DMS79 (cell line): Measurements from ENCODE around the gene PLK2.

ENCODE experiments used
- DNase-seq: peaks from one replicate; lab custom pipeline; 2025; lab: John Stamatoyannopoulos, UW

The PLK2 gene

DNA sequence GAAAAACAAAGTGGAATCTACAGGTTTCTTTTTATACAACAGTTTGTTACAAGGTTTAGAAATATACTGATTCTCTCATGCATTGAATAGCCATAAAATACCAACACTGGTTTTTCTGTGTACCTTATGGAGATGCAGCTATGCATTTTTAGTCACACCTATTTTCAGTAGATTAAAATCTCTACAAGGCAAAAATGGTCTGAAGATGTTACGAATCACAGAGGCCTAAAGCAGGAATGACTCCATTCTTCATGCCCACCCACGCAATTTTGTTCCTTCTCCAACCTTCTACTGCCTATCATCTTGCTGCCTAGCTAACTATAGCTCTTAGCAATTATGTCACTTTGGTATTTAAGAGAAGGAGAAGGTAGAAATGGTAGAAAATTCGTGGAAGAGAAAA lies 9.9 kb downstream of the PLK2 start:
- no peak for DNase-seq

DNA sequence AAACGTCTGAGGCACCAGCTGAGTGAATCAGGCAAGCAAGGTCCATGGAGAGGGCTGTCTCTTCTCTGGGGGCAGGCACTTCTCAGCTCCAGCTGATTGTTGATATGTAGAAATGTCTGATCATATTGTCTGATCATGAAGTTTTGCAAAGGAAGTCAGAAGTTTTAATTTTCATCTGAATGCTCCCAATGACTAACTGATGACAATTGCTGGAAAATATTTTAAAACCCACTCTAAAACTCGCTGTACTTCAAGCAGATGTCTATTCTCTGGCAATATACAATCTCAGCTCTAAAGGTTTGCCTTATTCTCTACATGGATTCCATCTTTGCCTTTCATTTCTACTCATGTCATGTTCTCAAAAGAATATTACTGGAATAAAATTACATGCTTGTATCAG lies 12.7 kb downstream of the PLK2 start:
- no peak for DNase-seq

DNA sequence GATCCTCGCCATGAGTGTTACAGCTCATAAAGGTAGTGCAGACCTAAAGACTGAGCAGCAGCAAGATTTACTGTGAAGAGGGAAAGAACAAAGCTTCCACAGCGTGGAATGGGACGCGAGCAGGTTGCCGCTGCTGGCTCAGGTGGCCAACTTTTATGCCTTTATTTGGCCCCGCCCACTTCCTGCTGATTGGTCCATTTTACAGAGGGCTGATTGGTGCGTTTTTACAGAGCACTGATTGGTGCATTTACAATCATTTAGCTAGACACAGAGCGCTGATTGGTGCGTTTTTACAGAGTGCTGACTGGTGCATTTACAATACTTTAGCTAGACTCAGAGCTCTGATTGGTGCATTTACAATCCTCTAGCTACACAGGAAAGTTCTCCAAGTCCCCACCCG lies 13.9 kb downstream of the PLK2 start:
- DNase-seq = no peak

DNA sequence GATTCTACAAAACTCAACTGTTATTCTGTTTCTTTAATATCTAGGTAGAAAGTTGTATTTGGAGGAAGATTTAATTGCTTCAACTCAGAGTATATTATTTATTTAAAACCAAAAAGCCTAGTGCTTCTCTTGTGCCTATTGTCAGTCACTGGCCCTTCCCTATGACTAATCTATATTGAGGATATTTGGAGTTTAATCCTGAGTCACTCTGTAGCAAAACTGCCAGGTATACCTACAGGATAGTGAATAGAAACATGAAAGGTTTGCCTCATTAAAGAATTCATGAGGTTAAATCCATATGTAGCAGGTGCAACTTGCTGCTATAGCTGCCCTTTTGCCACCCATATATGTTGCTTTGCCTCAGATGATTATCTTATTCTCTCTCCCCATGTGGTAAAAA lies 15.1 kb downstream of the PLK2 start:
- no peak for DNase-seq

DNA sequence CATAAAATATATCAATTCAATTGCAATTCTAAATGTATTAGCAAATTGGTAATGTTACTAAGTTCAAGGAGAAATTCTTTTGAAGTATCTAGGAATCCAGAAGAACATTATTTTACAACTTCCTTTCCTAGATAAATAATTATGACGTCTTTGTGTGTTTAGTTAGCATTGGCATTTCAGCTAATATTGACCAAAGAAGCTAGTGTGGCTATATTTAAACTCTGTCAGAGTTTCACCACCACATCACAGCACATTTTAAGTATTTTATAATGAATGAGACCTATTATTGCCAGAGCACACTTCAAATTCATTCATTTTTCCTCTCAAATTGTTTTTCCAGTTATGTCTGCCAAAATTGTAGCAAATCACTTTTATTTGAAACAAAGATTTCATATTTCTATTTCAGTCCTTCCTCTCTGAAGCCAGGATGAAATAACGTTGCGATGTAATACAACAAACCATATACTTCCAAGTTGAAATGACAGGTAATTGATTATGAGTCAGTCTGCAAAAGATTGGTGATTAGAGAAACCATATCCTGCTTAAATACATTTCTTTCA lies 18.9 kb downstream of the PLK2 start:
- DNase-seq = no peak

DNA sequence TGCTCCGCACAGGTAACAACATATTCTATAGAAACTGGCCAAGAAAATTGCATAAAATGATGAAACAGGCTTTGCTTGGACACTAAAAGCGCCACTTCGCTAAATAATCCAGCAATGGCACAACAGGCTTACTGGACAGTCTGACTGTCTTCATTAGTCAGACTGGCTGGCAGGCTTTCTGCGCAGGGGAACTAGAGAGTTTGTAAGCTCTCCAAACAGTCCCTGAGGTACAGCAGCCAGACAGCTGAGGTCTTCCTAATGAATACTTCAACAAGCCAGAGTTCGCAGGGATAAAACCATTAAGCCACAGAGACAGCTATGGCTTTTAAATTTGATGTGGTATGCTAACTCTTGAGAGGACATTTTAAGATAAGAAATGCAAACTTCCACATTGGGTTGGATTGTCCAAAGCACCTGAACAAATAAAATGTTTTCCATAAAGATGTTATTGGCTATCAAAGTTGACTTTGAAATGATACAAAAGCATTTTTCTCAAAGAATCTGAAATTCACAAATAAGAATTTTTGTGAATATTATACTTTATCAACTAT lies 20.7 kb downstream of the PLK2 start:
- DNase-seq = no peak

DNA sequence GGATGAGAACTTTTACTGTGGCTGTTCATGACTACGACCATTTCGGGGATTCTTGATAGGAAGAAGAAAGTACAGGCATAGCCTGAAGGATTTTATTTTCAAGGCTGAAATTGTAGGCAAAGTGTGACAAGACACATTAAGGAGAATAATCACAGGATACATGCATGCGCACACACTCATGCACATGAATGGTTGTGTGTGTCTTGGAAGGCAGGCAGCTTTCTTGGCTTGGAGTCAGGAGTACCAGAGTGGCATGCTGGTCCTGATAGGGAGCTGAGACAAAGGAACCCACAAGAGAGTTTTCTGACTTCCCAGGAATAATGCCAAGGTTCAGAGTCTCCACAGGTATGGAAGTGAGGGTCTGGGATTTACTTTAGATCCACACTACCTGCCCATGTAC lies 22.2 kb downstream of the PLK2 start:
- no peak for DNase-seq

DNA sequence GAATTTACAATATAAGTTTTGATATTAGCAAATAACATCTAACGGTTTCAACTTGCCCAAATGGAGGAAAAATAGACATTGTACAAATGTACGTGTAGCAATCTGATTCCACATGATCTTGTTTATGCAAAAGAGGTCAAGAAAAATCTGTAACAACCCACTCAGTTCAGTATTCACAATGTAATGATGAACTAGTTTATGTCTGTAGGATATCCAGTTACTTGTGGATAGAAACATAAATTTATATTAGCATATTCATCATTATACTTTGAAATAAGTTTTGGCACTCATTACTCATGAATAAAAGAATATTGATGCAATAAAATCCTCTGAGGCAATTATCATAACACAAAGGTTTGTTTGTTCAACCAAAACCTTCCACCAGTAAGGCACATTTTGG lies 28.1 kb downstream of the PLK2 start:
- DNase-seq = no peak

DNA sequence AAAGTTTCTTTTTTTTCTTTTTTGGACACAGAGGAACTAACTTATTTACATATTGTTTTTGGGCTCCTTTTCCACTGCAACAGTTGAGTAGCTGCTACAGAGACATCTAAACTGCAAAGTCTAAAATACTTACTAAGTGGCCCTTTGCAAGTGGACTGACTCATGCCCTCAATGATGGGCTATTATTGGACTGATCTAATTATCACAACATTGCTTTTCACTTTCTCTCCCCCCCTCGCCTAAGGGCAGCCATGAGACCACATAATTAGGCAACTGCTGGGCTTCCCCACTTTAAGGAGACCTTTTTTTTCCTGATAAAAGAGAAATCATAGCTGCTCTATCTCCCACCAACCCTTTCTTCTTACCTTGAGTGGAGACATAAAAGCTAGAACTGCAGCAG lies 47.0 kb downstream of the PLK2 start:
- DNase-seq = no peak

DNA sequence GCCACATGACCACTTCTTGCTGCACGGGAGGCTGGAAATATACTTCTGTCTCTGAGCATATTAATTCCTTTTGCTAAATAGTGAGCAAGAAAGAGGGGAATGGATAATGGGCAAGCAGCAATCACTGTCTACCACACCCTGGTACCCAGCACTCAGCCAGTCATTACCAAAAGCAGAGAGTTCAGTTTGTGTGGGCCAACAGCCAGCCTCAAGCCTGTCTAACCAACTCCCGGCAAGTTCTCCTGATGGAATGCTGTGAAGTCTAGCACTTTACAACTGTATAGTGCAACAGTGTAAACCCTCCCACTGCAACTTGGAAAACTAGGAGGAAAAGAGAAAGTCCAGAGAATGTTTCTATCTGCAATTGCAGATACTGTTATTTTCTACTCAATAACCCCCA lies 47.8 kb downstream of the PLK2 start:
- no peak for DNase-seq

DNA sequence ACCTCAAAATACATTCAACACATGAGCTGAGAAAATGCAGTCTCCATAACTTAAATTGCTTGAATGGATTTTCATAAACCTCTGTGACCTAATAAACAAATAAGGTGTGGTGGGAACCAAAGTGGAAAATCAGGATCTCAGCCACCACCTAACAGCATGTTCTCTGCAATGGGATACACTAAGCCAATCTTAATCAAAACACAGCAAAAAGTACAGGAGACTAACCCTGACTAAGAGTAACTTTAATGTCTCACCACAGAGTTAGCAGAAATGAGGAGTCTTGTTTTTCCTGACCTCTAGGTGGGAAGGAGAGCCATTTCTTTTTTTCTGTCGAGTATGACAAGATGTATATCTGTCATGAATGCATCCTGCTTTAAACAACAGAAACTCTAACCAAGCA lies 48.5 kb downstream of the PLK2 start:
- DNase-seq = no peak

DNA sequence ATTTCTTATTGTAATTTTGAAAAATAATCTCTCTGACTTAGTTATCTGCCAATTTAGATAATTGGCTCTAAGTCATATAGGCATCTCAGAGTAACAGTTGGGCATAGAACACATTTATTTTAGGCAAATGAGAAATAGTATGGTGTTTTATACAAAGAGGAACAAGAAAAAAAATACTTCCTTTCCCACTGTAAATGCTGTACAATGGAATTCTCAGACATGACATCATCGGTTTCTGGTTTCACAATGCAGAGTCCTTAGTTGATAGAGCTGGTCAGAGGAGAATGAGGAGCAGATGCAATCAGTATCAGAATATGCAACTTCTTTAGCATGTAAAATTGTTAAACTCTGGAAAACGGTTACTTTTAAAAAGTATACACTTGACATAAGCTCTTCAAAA lies 49.4 kb downstream of the PLK2 start:
- DNase-seq = no peak

DNA sequence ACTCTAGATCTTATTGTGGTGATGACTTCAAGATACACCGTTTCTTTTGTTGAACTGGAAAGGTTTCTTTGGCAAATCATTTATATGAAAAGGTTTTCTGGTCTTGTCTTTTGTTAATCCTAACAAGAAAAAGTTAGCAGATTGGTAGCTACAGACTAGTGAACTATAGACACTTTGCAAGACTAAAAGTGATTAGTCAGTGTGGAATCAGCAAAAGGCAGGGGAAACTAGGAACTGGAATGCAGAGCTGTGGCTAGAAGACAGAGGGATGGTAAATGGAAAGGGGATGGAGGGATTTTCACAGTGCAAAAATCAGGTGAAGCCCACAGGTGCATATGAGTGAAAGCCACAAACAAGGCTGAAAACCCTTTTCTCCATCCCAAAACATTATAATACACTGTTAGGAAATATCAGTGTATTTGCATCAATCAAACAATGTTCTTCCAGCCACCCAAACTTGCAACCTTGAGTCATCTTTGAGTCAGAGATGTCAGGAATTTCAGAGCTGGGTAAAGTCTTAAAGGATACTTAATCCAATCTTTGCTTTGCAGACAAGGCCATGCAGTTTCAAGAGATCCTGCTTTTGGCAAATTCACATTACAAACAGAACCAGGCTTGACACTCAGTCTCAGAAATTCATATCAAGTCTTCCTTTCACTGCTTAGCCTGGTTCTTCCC lies 52.7 kb downstream of the PLK2 start:
- DNase-seq = no peak

DNA sequence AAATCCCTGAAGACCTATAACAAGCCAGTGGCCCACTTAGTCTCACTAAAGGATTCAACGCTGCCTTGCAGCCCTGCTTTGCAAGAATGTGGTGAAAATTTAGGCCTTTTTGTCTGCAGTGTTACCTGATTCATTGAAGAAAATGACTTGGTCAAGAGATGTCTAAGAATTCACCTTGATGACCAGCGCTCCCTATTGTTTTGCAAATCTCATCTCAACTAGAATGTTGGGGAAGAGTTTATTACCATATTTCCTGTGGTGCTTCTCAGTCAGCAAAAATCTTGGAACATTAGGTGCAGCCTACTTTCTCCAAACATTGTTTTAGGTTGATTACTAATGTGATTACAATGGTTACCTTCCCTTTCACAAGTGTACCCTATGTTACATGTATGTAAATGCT lies 53.5 kb downstream of the PLK2 start:
- no peak for DNase-seq

DNA sequence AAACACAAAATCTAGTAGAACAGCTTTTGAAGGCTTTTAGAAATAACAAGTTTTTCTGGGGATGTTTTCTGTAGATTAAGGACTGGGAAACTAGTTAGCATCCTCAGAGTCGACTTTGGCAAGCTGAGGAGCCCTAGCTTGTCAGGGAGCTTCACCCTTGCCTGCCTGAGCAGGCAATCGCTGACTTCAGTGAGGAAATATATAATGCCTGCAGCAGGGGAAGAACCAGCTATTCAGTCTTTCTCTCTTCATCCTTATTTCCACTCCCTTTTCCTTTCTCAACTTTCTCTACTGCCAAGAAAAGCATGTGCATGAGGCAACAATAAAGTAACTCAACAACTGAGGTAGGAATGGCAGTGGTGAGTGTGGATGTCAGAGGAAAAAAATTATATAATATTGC lies 54.7 kb downstream of the PLK2 start:
- DNase-seq = no peak

DNA sequence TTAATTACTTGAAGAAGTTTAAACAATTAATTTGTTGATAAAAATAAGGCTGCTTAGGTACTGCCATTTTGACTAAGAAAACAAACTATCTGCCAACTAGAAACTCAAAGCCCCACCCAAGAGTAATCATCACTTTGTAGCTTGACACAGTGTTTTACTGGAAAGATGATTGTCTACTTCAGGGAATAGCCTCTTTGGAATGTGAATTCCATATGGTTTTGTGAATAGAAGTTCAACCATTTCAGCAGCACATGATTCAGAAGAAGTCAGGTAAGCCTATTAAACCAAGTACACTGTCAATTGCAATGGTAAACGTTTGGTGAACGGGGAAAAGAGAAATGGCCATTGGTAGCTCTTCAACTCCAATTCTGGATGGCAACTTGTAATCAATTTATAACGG lies 55.2 kb downstream of the PLK2 start:
- DNase-seq = no peak
